Upper lobe of left lung (tissue), 6 donors: ENCODE data around the gene ARIH1. TPM values are rescaled to one million over a fixed set of nuclear protein-coding genes. Genes with fewer than 3 reads are reported as not detected.

Experiments used
- ATAC-seq, 2 donors: fragments of 200-7000 bp; cut with Tn5 transposase; one replicate each; pipeline ENCODE4 v1.9.1; 2022; ENCODE audit warnings: mild to moderate bottlenecking in 2 of 2, moderate library complexity in 2 of 2; ENCODE audit not compliant: low FRiP score in 2 of 2
- DNase-seq, 2 donors: peaks; one replicate each; pipeline ENCODE4 v3.0.0-alpha.2; 2019 to 2020
- H3K27ac ChIP-seq, 4 donors: fragments of 200-600 bp; sonication (generic); one replicate each; pipeline ENCODE4 v1.5.1; 2016 to 2019
- H3K27me3 ChIP-seq, 4 donors: fragments of 200-600 bp; sonication (generic); one replicate each; pipeline ENCODE4 v1.5.1; 2017 to 2019
- H3K36me3 ChIP-seq, 4 donors: fragments of 200-600 bp; sonication (generic); one replicate each; pipeline ENCODE4 v1.5.1; 2016 to 2019
- H3K4me1 ChIP-seq, 4 donors: fragments of 200-600 bp; sonication (generic); one replicate each; pipeline ENCODE4 v1.5.1; 2018 to 2019
- H3K4me3 ChIP-seq, 4 donors: fragments of 200-600 bp; sonication (generic); one replicate each; pipeline ENCODE4 v1.5.1; 2017 to 2019; ENCODE audit warnings: mild to moderate bottlenecking in 2 of 4, moderate library complexity in 1 of 4
- H3K9me3 ChIP-seq, 4 donors: fragments of 200-600 bp; sonication (generic); one replicate each; pipeline ENCODE4 v1.5.1; 2018 to 2019
- EP300 ChIP-seq, 4 donors: sonication (generic); formaldehyde crosslinking; IDR thresholded peaks; one replicate each; pipeline ENCODE4 v1.5.1; 2017; ENCODE audit warnings: antibody characterized with exemption in 4 of 4, control low read depth in 2 of 4
- POLR2A ChIP-seq, 4 donors: fragments of 450-650 bp; IDR thresholded peaks; one replicate each; pipeline ENCODE4 v1.5.1; 2016 to 2017; ENCODE audit warnings: antibody characterized with exemption in 4 of 4, mild to moderate bottlenecking in 2 of 4
- POLR2AphosphoS5 ChIP-seq, 2 donors: sonication (generic); formaldehyde crosslinking; IDR thresholded peaks; one replicate each; pipeline ENCODE4 v1.5.1; 2017; ENCODE audit warnings: antibody characterized with exemption in 2 of 2
- WGBS, 2 donors: methylation state at CpG; one replicate each; pipeline ENCODE4 v1.1.5; 2017 to 2018; 5-methylcytosine and 5-hydroxymethylcytosine counted together
- total RNA-seq, 6 donors: library from RNA; depleted of rRNA in 4 of 6; stranded (reverse); fragments of >200 nt in 4 of 6; gene quantifications; one replicate each; pipeline versions ENCODE4 v1.1.0 to v1.2.1, GENCODE V29; 2016 to 2021
- TF ChIP-seq, protein P1 (sequence below), 6 experiments: fragments of 450-650 bp in 4 of 6; fragments of 200-600 bp in 2 of 6; sonication (generic) in 2 of 6; IDR thresholded peaks; one replicate each; pipeline ENCODE4 v1.5.1; 2016 to 2019; ENCODE audit warnings: antibody characterized with exemption in 6 of 6
- donor health status: DM: no; HTN: no; CAD: no; lungs with moderate emphysema.
- donor health status: DM: no; HTN: yes; CAD: no; lungs with severe emphysema.

The ARIH1 gene
- total RNA-seq, 6 donors from 2014 or later, result 43.0 to 155 (median 85.4) TPM

DNA sequence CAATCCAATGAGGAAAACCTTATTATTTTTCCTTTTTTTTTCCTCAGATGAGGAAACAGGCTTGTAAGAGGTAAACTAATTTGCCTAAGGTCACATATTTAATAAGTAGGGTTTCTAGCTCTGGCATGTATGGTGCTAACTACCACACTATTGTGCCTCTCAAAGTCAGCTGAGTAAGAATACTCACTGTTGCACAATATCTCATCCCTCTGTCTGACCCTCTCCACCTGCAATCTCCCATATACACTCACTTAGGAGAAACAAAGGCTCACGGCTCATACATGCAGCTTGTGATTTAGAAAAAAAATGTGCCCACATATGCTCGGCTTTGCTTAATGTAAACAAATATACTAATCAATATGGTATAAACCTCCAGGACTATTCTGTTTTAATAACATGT, 10.4 kb upstream of the ARIH1 start:
- Histone ChIP-seq H3K27me3 (no peaks in the 10 kb centered on the region), H3K9me3 (no peaks in the 10 kb centered on the region), H3K36me3 (no peaks in the 10 kb centered on the region), H3K4me1 (peaks cover 0 to 7% (median 1%) of the 10 kb centered on the region in 4 donors), H3K27ac (no peak overlapping the region), H3K4me3 (no peak overlapping the region)
- TF ChIP-seq POLR2A (IDR thresholded peaks at IDR 0.05), result no peak
- no peak for TF ChIP-seq POLR2AphosphoS5 (IDR thresholded peaks at IDR 0.05)
- no peak for TF ChIP-seq EP300 (IDR thresholded peaks at IDR 0.05)
- TF ChIP-seq, protein P1, sequence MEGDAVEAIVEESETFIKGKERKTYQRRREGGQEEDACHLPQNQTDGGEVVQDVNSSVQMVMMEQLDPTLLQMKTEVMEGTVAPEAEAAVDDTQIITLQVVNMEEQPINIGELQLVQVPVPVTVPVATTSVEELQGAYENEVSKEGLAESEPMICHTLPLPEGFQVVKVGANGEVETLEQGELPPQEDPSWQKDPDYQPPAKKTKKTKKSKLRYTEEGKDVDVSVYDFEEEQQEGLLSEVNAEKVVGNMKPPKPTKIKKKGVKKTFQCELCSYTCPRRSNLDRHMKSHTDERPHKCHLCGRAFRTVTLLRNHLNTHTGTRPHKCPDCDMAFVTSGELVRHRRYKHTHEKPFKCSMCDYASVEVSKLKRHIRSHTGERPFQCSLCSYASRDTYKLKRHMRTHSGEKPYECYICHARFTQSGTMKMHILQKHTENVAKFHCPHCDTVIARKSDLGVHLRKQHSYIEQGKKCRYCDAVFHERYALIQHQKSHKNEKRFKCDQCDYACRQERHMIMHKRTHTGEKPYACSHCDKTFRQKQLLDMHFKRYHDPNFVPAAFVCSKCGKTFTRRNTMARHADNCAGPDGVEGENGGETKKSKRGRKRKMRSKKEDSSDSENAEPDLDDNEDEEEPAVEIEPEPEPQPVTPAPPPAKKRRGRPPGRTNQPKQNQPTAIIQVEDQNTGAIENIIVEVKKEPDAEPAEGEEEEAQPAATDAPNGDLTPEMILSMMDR (IDR thresholded peaks at IDR 0.05), result no peak
- WGBS, 2 donors, result 90 to 98% methylated on average over 2 of the region's 2 CpGs
- DNase-seq (no peak), ATAC-seq (no peak)

DNA sequence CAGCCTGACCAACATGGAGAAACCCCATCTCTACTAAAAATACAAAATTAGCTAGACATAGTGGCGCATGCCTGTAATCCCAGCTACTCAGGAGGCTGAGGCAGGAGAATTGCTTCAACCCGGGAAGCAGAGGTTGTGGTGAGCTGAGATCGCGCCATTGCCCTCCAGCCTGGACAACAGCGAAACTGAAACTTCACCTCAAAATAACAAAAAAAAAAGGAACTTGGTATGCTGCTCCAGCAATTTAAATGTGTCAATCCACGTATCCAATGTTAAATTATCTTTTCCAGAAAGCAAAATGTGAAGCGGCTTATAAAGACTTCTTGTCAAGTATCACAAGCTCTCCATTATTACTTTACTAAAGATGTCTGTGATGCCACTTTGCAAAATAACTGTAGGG, 9.9 kb upstream of the ARIH1 start:
- Histone ChIP-seq H3K36me3 (no peaks in the 10 kb centered on the region), H3K27ac (no peak overlapping the region), H3K4me3 (no peak overlapping the region), H3K27me3 (no peaks in the 10 kb centered on the region), H3K9me3 (no peaks in the 10 kb centered on the region), H3K4me1 (peaks cover 0 to 7% (median 1%) of the 10 kb centered on the region in 4 donors)
- TF ChIP-seq, protein P1 (IDR thresholded peaks at IDR 0.05), result no peak
- TF ChIP-seq POLR2AphosphoS5 (IDR thresholded peaks at IDR 0.05), result no peak
- no peak for TF ChIP-seq POLR2A (IDR thresholded peaks at IDR 0.05)
- no peak for TF ChIP-seq EP300 (IDR thresholded peaks at IDR 0.05)
- no peak for DNase-seq
- no peak for ATAC-seq
- WGBS, 2 donors, result 75 to 80% methylated on average over 7 of the region's 7 CpGs

DNA sequence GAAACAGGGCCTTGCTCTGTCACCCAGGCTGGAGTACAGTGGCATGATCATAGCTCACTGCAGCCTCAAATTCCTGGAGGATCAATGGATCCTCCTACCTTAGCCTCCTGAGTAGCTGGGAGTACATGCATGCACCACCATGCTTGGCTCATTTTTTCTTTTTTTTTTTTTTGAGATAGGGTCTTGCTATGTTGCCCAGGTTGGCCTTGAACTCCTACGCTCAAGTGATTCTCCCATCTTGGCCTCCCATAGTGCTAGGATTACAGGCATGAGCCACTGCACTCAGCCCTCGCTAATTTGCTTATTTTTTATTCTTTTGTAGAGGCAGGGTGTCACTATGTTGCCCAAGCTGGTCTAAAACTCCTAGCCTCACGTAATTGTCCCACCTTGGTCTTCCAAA, 6.0 kb upstream of the ARIH1 start:
- TF ChIP-seq, protein P1 (IDR thresholded peaks at IDR 0.05), result no peak
- TF ChIP-seq EP300 (IDR thresholded peaks at IDR 0.05) (no peak), POLR2AphosphoS5 (IDR thresholded peaks at IDR 0.05) (no peak), POLR2A (IDR thresholded peaks at IDR 0.05) (no peak)
- no peaks in the 10 kb centered on the region for H3K9me3 ChIP-seq
- no peaks in the 10 kb centered on the region for H3K27me3 ChIP-seq
- H3K4me1 ChIP-seq, result peaks cover 3 to 7% (median 6%) of the 10 kb centered on the region in 4 donors
- DNase-seq (no peak), ATAC-seq (no peak)
- no peak overlapping the region for H3K27ac ChIP-seq
- no peaks in the 10 kb centered on the region for H3K36me3 ChIP-seq
- H3K4me3 ChIP-seq, result no peak overlapping the region
- 97 to 100% methylated on average over 3 of the region's 3 CpGs for WGBS, 2 donors

DNA sequence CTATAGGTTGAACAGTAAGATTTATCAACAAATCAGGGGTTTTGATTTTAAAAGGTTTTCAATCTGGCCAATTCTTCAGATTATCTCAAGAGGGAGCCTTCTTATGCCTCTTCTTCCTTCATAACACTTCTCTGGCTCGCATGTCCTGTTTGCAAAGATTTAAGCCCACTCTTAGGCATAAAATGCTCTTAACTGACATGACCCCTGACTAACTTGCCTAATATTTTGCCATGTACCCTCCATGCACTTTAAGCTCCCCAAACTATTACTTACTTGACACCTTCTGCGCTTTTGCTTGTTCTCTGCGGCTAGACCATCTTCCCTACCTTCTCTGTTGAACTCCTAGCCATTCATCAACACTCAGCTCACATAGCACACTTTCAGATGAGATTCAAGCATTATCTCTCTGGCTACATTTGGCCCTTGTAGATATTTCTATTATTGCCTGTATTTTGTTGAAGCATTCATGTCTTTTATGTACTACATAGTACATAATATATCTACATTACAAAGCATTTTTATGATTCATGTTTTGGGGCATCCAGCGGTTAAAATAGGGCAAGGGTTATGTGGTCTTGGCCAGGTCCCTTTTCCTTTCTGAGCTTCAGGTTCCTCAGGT, 1.0 kb upstream of the ARIH1 start:
- WGBS, 2 donors, result 49 to 60% methylated on average over 4 of the region's 4 CpGs
- peaks cover 0 to 13% (median 0%) of the 10 kb centered on the region in 4 donors for H3K36me3 ChIP-seq
- H3K27me3 ChIP-seq, result no peaks in the 10 kb centered on the region
- peak overlapping the region; percentile 98 to 100 (median 100) for H3K27ac ChIP-seq
- ATAC-seq, result no peak
- peak overlapping the region; percentile 36 to 92 (median 78) for H3K4me3 ChIP-seq
- peaks cover 23 to 37% (median 33%) of the 10 kb centered on the region in 4 donors for H3K4me1 ChIP-seq
- TF ChIP-seq EP300 (IDR thresholded peaks at IDR 0.05), result no peak
- TF ChIP-seq POLR2AphosphoS5 (IDR thresholded peaks at IDR 0.05), result no peak
- TF ChIP-seq POLR2A (IDR thresholded peaks at IDR 0.05), result no peak
- TF ChIP-seq, protein P1 (IDR thresholded peaks at IDR 0.05), result no peak
- H3K9me3 ChIP-seq, result no peaks in the 10 kb centered on the region
- no peak for DNase-seq

DNA sequence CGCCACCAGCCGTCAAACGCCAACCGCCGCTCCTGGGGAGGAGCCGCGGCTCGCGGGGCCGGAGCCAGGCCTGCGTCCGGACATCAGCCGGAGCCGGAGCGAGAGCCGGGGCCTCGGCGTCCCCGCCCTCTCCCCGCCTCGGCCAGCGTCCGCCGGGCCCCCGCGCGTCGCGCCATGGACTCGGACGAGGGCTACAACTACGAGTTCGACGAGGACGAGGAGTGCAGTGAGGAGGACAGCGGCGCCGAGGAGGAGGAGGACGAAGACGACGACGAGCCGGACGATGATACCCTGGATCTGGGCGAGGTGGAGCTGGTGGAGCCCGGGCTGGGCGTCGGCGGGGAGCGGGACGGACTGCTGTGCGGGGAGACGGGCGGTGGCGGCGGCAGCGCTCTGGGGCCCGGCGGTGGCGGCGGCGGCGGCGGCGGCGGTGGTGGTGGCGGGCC, 359 bp downstream of the ARIH1 start:
- DNase-seq (peak in 1 of 2 donors; percentile 92), ATAC-seq (peak in 1 of 2 donors; percentile 74)
- Histone ChIP-seq H3K36me3 (peaks cover 0 to 25% (median 0%) of the 10 kb centered on the region in 4 donors), H3K9me3 (no peaks in the 10 kb centered on the region), H3K27ac (peak overlapping the region; percentile 98 to 100 (median 100)), H3K27me3 (no peaks in the 10 kb centered on the region), H3K4me3 (peak overlapping the region; percentile 52 to 92 (median 78)), H3K4me1 (peaks cover 31 to 51% (median 41%) of the 10 kb centered on the region in 4 donors)
- no peak for TF ChIP-seq POLR2AphosphoS5 (IDR thresholded peaks at IDR 0.05)
- peak in 1 of 4 donors; percentile 17 for TF ChIP-seq POLR2A (IDR thresholded peaks at IDR 0.05)
- WGBS, 2 donors, result 0% methylated on average over 15 to 33 of the region's 67 CpGs
